H1 (cell line): ENCODE results near the gene VPS11. TPM values are rescaled to one million over a fixed set of nuclear protein-coding genes. Genes with fewer than 3 reads are reported as not detected.

Source experiments
- CTCF ChIA-PET: fragments of 300-600 bp; sonication (Branson Sonifier 250); formaldehyde crosslinking; loops from one replicate; lab custom pipeline; 2021; ENCODE audit not compliant: partially characterized antibody; lab: Charles Lee
- POLR2A ChIA-PET: fragments of 300-600 bp; sonication (Branson Sonifier 250); formaldehyde crosslinking; loops from one replicate; lab custom pipeline; 2021; ENCODE audit warnings: inconsistent platforms; ENCODE audit not compliant: partially characterized antibody; lab: Charles Lee
- DNase-seq, 2 experiments: peaks; one replicate each; pipeline versions ENCODE4 v3.0.0 to v3.0.0-alpha.2; 2010 to 2022; ENCODE audit warnings: low spot score in 2 of 2, low read depth in 1 of 2, mixed read lengths in 1 of 2
- FAIRE-seq: peaks from 2 replicates; lab custom pipeline; 2011; peaks lifted over from hg19 to GRCh38; lab: Jason Lieb, UNC
- H2AFZ ChIP-seq: 2 replicates; pipeline ENCODE4 v1.8.1; 2012; ENCODE audit warnings: low read length, inconsistent platforms
- H2AK5ac ChIP-seq: 2 replicates; pipeline ENCODE4 v1.6.1; 2013; ENCODE audit warnings: low read depth, low read length
- H2BK120ac ChIP-seq: replicated peaks from 2 replicates; pipeline ENCODE3; 2013; ENCODE audit warnings: low read depth, low read length, inconsistent platforms
- H2BK12ac ChIP-seq: 2 replicates; pipeline ENCODE4 v1.6.1; 2013; ENCODE audit warnings: low read depth, low read length
- H2BK15ac ChIP-seq: 2 replicates; pipeline ENCODE4 v1.6.1; 2013; ENCODE audit warnings: low read length
- H2BK20ac ChIP-seq: 2 replicates; pipeline ENCODE4 v1.6.1; 2013; ENCODE audit warnings: low read length
- H2BK5ac ChIP-seq: 2 replicates; pipeline ENCODE4 v1.6.1; 2013; ENCODE audit warnings: low read depth, low read length
- H3K14ac ChIP-seq: 2 replicates; pipeline ENCODE4 v1.6.1; 2013; ENCODE audit warnings: inconsistent platforms; ENCODE audit not compliant: insufficient read length
- H3K18ac ChIP-seq: 2 replicates; pipeline ENCODE4 v1.6.1; 2013; ENCODE audit warnings: low read length; ENCODE audit errors: extremely low read depth
- H3K23ac ChIP-seq: 2 replicates; pipeline ENCODE4 v1.6.1; 2013; ENCODE audit warnings: inconsistent platforms; ENCODE audit not compliant: insufficient read length
- H3K23me2 ChIP-seq: 2 replicates; pipeline ENCODE4 v1.6.1; 2013; ENCODE audit warnings: low read depth, low read length
- H3K27ac ChIP-seq: 2 replicates; pipeline ENCODE4 v1.6.1; 2011; ENCODE audit warnings: low read depth, low read length, inconsistent platforms
- H3K27me3 ChIP-seq, 4 experiments: replicated peaks in 1 of 4; 1 replicate in 1 of 4; 2 replicates in 3 of 4; pipeline versions ENCODE4 v1.6.1 to v1.8.1; 2011 to 2013; ENCODE audit warnings: low read length in 3 of 4, mild to moderate bottlenecking in 3 of 4, inconsistent platforms in 2 of 4, mixed read lengths in 2 of 4, moderate library complexity in 1 of 4; ENCODE audit not compliant: control insufficient read depth in 3 of 4, insufficient read depth in 3 of 4; ENCODE audit errors: extremely low read depth in 1 of 4
- H3K36me3 ChIP-seq, 4 experiments: 2 replicates each; pipeline versions ENCODE4 v1.6.1 to v1.8.1; 2011 to 2013; ENCODE audit warnings: mild to moderate bottlenecking in 4 of 4, low read length in 3 of 4, moderate library complexity in 2 of 4, control low read depth in 1 of 4, inconsistent platforms in 1 of 4; ENCODE audit not compliant: insufficient read depth in 4 of 4, control insufficient read depth in 2 of 4
- H3K4ac ChIP-seq: replicated peaks from 2 replicates; pipeline ENCODE3; 2013; ENCODE audit warnings: low read length, low read depth, mixed read lengths, inconsistent platforms; ENCODE audit not compliant: insufficient read length
- H3K4me1 ChIP-seq, 4 experiments: replicated peaks in 1 of 4; 1 replicate in 1 of 4; 2 replicates in 3 of 4; pipeline versions ENCODE4 v1.6.1 to v1.8.1; 2011 to 2013; ENCODE audit warnings: low read length in 3 of 4, inconsistent platforms in 2 of 4, mixed read lengths in 1 of 4; ENCODE audit not compliant: insufficient read depth in 4 of 4, control insufficient read depth in 3 of 4
- H3K4me2 ChIP-seq, 2 experiments: 2 replicates each; pipeline versions ENCODE4 v1.6.1 to v1.8.1; 2011 to 2013; ENCODE audit warnings: low read depth in 2 of 2, low read length in 2 of 2, control low read depth in 1 of 2, inconsistent platforms in 1 of 2, mild to moderate bottlenecking in 1 of 2; ENCODE audit not compliant: insufficient read depth in 1 of 2
- H3K4me3 ChIP-seq, 4 experiments: fragments of 200-600, 300-600 bp in 1 of 4; sonication (generic), shearing (Covaris generic), sonication (Bioruptor Twin) in 1 of 4; 2 replicates each; pipeline versions ENCODE4 v1.5.1 to v1.8.1; 2011 to 2016; ENCODE audit warnings: low read length in 4 of 4, low read depth in 3 of 4, control low read depth in 2 of 4, inconsistent platforms in 2 of 4, mild to moderate bottlenecking in 2 of 4, mixed read lengths in 1 of 4, moderate library complexity in 1 of 4; ENCODE audit not compliant: insufficient read depth in 2 of 4; ENCODE audit errors: extremely low read depth in 1 of 4
- H3K56ac ChIP-seq: replicated peaks from 2 replicates; pipeline ENCODE3; 2013; ENCODE audit warnings: low read depth, mild to moderate bottlenecking, mixed read lengths, low read length, inconsistent platforms; ENCODE audit not compliant: insufficient read length
- H3K79me1 ChIP-seq: 2 replicates; pipeline ENCODE4 v1.6.1; 2013; ENCODE audit warnings: low read depth, low read length, control low read depth
- H3K79me2 ChIP-seq, 2 experiments: 2 replicates each; pipeline versions ENCODE4 v1.6.1 to v1.8.1; 2012 to 2013; ENCODE audit warnings: low read length in 2 of 2, mild to moderate bottlenecking in 2 of 2, inconsistent platforms in 1 of 2; ENCODE audit not compliant: insufficient read depth in 2 of 2, control insufficient read depth in 1 of 2
- H3K9ac ChIP-seq, 4 experiments: replicated peaks in 1 of 4; 1 replicate in 1 of 4; 2 replicates in 3 of 4; pipeline versions ENCODE4 v1.6.1 to v1.8.1; 2011 to 2013; ENCODE audit warnings: low read depth in 3 of 4, low read length in 3 of 4, control low read depth in 2 of 4, mild to moderate bottlenecking in 2 of 4, moderate library complexity in 2 of 4, inconsistent platforms in 1 of 4; ENCODE audit errors: extremely low read depth in 1 of 4
- H3K9me3 ChIP-seq, 2 experiments: 2 replicates each; pipeline versions ENCODE4 v1.6.1 to v1.8.1; 2012 to 2013; ENCODE audit warnings: mild to moderate bottlenecking in 2 of 2, moderate library complexity in 2 of 2, control low read depth in 1 of 2, inconsistent platforms in 1 of 2, low read depth in 1 of 2, low read length in 1 of 2, mixed read lengths in 1 of 2; ENCODE audit not compliant: insufficient read depth in 2 of 2
- H4K20me1 ChIP-seq, 2 experiments: replicated peaks in 1 of 2; 2 replicates each; pipeline versions ENCODE3 to v1.8.1; 2011 to 2013; ENCODE audit warnings: inconsistent platforms in 2 of 2, low read length in 2 of 2, mild to moderate bottlenecking in 1 of 2; ENCODE audit not compliant: insufficient read depth in 2 of 2, control insufficient read depth in 1 of 2
- H4K5ac ChIP-seq: 2 replicates; pipeline ENCODE4 v1.6.1; 2013; ENCODE audit warnings: low read length, low read depth, mixed read lengths, inconsistent platforms; ENCODE audit not compliant: insufficient read length
- H4K8ac ChIP-seq: 2 replicates; pipeline ENCODE4 v1.8.0; 2013; ENCODE audit warnings: mild to moderate bottlenecking, moderate library complexity, low read length, inconsistent platforms; ENCODE audit not compliant: insufficient read depth; ENCODE audit errors: extremely low read depth
- H4K91ac ChIP-seq: replicated peaks from 2 replicates; pipeline ENCODE3; 2013; ENCODE audit warnings: low read length, mixed read lengths, inconsistent platforms; ENCODE audit not compliant: insufficient read length
- CBX5 ChIP-seq: fragments of 300-800, 300-1000 bp; sonication (generic); IDR thresholded peaks from 2 replicates; pipeline ENCODE4 v1.7.1; 2016; ENCODE audit warnings: antibody characterized with exemption, low read length, low read depth
- CBX8 ChIP-seq: fragments of 300-800, 300-1000 bp; sonication (generic); IDR thresholded peaks from 2 replicates; pipeline ENCODE4 v1.7.1; 2016; ENCODE audit warnings: low read depth, low read length, borderline replicate concordance
- MAFK ChIP-seq: IDR thresholded peaks from 2 replicates; pipeline ENCODE4 v1.6.1; 2012; ENCODE audit warnings: low read depth, mild to moderate bottlenecking, improper control_type of control experiment, low read length
- RAD21 ChIP-seq, 2 experiments: IDR thresholded peaks in 1 of 2; conservative IDR thresholded peaks in 1 of 2; 2 replicates each; pipeline ENCODE4 v1.6.1; 2011; ENCODE audit warnings: low read depth in 2 of 2, low read length in 2 of 2, improper control_type of control experiment in 1 of 2, inconsistent platforms in 1 of 2, mild to moderate bottlenecking in 1 of 2, moderate library complexity in 1 of 2
- TBP ChIP-seq: IDR thresholded peaks from 2 replicates; pipeline ENCODE4 v1.6.1; 2011; ENCODE audit warnings: low read depth, low read length, improper control_type of control experiment
- WGBS, 2 experiments: shearing (Covaris generic) in 1 of 2; methylation state at CpG; one replicate each; pipeline versions ENCODE4 v1.1.6 to v1.1.7; 2013 to 2015; ENCODE audit warnings: low lambda C conversion rate in 2 of 2, mixed read lengths in 2 of 2, inconsistent platforms in 1 of 2, low coverage in 1 of 2, missing lambda C conversion rate in 1 of 2; ENCODE audit not compliant: insufficient replicate concordance in 2 of 2, insufficient coverage in 1 of 2, insufficient read length in 1 of 2; ENCODE audit errors: extremely low coverage in 1 of 2, missing lambda C conversion rate in 1 of 2; 5-methylcytosine and 5-hydroxymethylcytosine counted together
- polyA plus RNA-seq, 7 experiments: library from polyadenylated mRNA; depleted of rRNA in 3 of 7; stranded (reverse) in 5 of 7; unstranded in 2 of 7; fragments of >200 nt in 5 of 7; fragments of 200-250 nt in 2 of 7; gene quantifications; 1 replicate in 5 of 7; 2 replicates in 1 of 7; 4 replicates in 1 of 7; pipeline versions ENCODE4 v1.2.1 to v1.2.3, GENCODE V29; 2011 to 2013; ENCODE audit warnings: missing spikeins in 2 of 7, mixed read lengths in 2 of 7
- total RNA-seq: library from RNA; stranded (reverse); fragmentation: NEBNext Ultra II Directional; extraction: Animal tissue kit (Norgen Biotek cat#: 25700); gene quantifications from 2 replicates; pipeline ENCODE4 v1.2.1, GENCODE V29; 2021
- TF ChIP-seq, protein P1 (sequence below): IDR thresholded peaks from 2 replicates; pipeline ENCODE4 v1.6.1; 2011; ENCODE audit warnings: low read depth, mild to moderate bottlenecking, low read length; ENCODE audit not compliant: insufficient read depth

VPS11 gene
- total and polyA plus RNA-seq, 2 of the 8 experiments (the other 6 are each of a cell fraction or from before 2014, with no cell fraction given) = 13.1 to 15.5 TPM

DNA sequence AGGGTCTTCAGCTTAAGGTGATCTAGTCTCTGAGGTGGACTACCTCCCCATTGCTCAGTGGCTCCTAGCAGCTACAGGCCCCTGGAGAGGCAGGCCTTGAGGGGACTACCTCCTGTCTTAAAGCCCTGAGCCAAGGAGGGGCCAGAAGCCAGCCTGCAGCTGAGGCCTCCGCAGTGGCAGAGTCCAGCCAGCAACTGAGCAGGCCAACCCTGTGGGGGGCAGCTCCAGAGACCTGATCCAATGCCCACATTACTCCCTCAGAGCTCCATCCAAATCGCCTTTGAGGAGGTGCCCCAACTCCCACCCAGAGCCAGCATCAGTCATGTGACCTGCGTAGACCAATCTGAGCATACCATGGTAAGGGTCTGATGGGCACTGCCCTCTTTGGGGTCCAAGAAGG lies 42.2 kb downstream of the VPS11 start:
- Histone ChIP-seq H3K4me3 (no peak overlapping the region), H3K4me1 (peaks cover 0 to 20% (median 5%) of the 10 kb centered on the region in 4 experiments; a peak in 5 of 7 replicates), H4K8ac (no peak overlapping the region), H3K4ac (no peak overlapping the region), H3K14ac (no peak overlapping the region), H4K91ac (no peak overlapping the region), H3K79me1 (no peaks in the 10 kb centered on the region; the same call in 1 of the 2 replicates), H2BK5ac (no peak overlapping the region), H3K18ac (no peak overlapping the region), H4K5ac (no peak overlapping the region), H3K27ac (no peak overlapping the region), H3K23me2 (peaks cover 12% of the 10 kb centered on the region), H3K36me3 (no peaks in the 10 kb centered on the region; a peak in 1 of 8 replicates), H3K9me3 (no peaks in the 10 kb centered on the region), H2AFZ (no peak overlapping the region), H2BK20ac (no peak overlapping the region), H3K9ac (no peak overlapping the region), H3K56ac (no peak overlapping the region), H3K4me2 (no peak overlapping the region), H3K27me3 (peaks cover 2 to 20% (median 15%) of the 10 kb centered on the region in 4 experiments), H2BK120ac (no peak overlapping the region), H4K20me1 (peaks cover 0 to 4% of the 10 kb centered on the region in 2 experiments), H2AK5ac (no peak overlapping the region), H3K79me2 (no peaks in the 10 kb centered on the region), H2BK12ac (no peak overlapping the region), H3K23ac (no peak overlapping the region), H2BK15ac (no peak overlapping the region)
- TF ChIP-seq RAD21 (IDR thresholded peaks at IDR 0.05 in 1 of 2, conservative IDR thresholded peaks at IDR 0.05 in 1 of 2; ENCODE audit: low read depth in 2 of 2, low read length in 2 of 2) = no peak
- no peak for TF ChIP-seq CBX8
- TF ChIP-seq, protein P1, sequence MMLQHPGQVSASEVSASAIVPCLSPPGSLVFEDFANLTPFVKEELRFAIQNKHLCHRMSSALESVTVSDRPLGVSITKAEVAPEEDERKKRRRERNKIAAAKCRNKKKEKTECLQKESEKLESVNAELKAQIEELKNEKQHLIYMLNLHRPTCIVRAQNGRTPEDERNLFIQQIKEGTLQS = no peak
- TF ChIP-seq TBP = no peak
- TF ChIP-seq CBX5 = no peak
- no peak for TF ChIP-seq MAFK
- no peak for FAIRE-seq
- CTCF ChIA-PET = interaction anchor here (0.6 to 5.4 kb wide), 9 partner anchors 10 to 212 kb away, joined by 3 to 26 read pairs (median 6); partner anchors contain the start of gene HINFP
- no peak for DNase-seq
- 81% methylated on average over 3 of the region's 3 CpGs; no CpG with 5 or more reads in 1 of the 2 experiments for WGBS, 2 experiments
- POLR2A ChIA-PET = interaction anchor here (0.6 to 10.6 kb wide), 7 partner anchors 8 to 162 kb away, joined by 3 to 139 read pairs (median 6); partner anchors contain the start of genes DPAGT1, HINFP and HMBS
